Mucosa of stomach (tissue), 1 donor: ENCODE data around the gene EPS8.
"Not testable (repeated sequence)": the region's sequence is repeated elsewhere in the genome, so short reads cannot be mapped to it uniquely, and the experiment has no call there.

Experiments used
- H3K27me3 ChIP-seq: one replicate; pipeline ENCODE4 v1.7.0; 2013; ENCODE audit warnings: mild to moderate bottlenecking, low read length; ENCODE audit not compliant: control insufficient read depth, insufficient read depth
- H3K36me3 ChIP-seq: one replicate; pipeline ENCODE4 v1.7.0; 2013; ENCODE audit warnings: low read length; ENCODE audit not compliant: control insufficient read depth, insufficient read depth
- H3K4me1 ChIP-seq: one replicate; pipeline ENCODE4 v1.7.0; 2013; ENCODE audit warnings: mild to moderate bottlenecking, low read length; ENCODE audit not compliant: control insufficient read depth, insufficient read depth
- H3K4me3 ChIP-seq: one replicate; pipeline ENCODE4 v1.7.0; 2013; ENCODE audit warnings: low read length
- H3K9ac ChIP-seq: one replicate; pipeline ENCODE4 v1.7.0; 2013; ENCODE audit warnings: mild to moderate bottlenecking, low read length, moderate library complexity
- H3K9me3 ChIP-seq: one replicate; pipeline ENCODE4 v1.7.0; 2013; ENCODE audit warnings: mild to moderate bottlenecking, low read length, moderate library complexity; ENCODE audit not compliant: control insufficient read depth
- donor health status: Pancreatic carcinoma.

EPS8 gene

DNA sequence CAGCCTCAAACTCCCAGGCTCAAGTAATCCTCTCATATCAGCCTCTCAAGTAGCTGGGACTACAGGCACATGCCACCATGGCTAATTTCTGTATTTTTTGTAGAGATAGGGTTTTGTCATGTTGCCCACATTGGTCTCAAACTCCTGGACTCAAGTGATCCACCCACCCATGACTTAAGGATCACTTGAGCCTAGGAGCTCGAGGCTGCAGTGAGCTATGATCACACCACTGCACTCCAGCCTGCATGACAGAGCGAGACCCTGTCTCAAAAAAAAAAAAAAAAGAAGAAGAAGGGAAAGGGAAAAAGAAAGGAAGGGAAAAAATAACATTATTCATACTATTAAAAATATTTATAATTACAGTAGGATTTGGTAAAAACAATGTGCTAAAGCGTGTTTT lies 19.2 kb downstream of the EPS8 start:
- Histone ChIP-seq H3K36me3 (no peaks in the 10 kb centered on the region), H3K9me3 (no peaks in the 10 kb centered on the region), H3K9ac (no peak overlapping the region), H3K4me3 (no peak overlapping the region), H3K4me1 (peaks cover 29% of the 10 kb centered on the region), H3K27me3 (no peaks in the 10 kb centered on the region)

DNA sequence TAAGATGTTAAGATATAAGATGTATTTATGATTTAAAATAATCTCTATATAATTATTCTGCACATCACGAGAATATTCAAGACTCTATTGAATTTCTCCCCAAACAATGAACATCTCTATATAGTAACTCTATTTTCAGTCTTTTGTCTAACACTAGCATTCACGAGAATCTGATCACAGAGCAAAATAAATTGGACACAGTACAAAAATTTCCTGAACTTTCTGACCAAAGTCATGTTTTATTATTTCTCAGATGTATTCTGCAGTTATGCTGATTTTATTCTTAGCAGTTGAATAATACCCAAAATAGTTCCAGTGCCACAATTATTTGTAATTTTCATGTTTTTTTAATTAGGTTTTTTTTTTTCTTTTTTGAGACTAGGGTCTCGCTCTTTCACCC lies 19.6 kb downstream of the EPS8 start:
- Histone ChIP-seq H3K36me3 (no peaks in the 10 kb centered on the region), H3K9me3 (no peaks in the 10 kb centered on the region), H3K9ac (no peak overlapping the region), H3K4me1 (peaks cover 24% of the 10 kb centered on the region), H3K4me3 (no peak overlapping the region), H3K27me3 (no peaks in the 10 kb centered on the region)

DNA sequence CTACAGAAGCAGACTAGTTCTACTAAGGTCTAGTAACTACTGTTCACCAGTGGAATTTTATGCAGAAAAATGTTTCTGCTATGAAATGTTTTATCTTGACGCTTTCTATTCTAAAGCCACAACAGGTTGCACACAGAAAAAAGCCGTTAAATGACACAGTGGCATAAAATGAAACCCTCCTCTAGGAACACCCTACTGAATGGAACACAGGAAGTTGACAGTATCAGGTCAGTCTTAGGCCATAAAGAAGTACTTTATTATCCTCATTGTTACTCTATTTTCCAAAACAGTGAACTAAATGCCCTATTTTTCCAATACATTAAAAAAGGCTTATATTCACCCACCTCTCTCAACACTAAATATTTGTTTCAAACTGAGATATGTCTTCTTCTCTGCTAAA lies 21.9 kb downstream of the EPS8 start:
- H3K9me3 ChIP-seq: no peaks in the 10 kb centered on the region
- no peaks in the 10 kb centered on the region for H3K27me3 ChIP-seq
- H3K9ac ChIP-seq: no peak overlapping the region
- H3K36me3 ChIP-seq: no peaks in the 10 kb centered on the region
- H3K4me3 ChIP-seq: no peak overlapping the region
- H3K4me1 ChIP-seq: peaks cover 21% of the 10 kb centered on the region

DNA sequence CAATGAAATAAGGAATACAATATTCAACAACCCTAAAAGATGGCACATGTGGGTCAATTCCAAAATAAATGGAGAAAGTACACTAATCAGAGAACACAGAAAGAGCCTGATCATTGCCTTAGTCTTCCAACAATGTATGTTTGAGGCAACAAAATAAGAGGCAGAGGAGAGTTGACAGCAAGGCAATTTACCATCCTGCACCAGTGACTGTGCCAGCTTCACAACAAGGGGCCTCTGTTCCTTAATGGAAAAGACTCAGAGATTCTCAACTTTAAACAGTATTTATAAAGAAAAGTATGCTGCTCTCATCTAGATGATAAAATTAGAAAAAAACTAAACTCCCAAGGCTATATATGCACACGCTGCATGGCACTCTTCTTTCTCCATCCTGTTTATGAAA lies 25.9 kb downstream of the EPS8 start:
- no peak overlapping the region for H3K9ac ChIP-seq
- H3K9me3 ChIP-seq: no peaks in the 10 kb centered on the region
- peaks cover 4% of the 10 kb centered on the region for H3K4me1 ChIP-seq
- no peak overlapping the region for H3K4me3 ChIP-seq
- H3K27me3 ChIP-seq: no peaks in the 10 kb centered on the region
- no peaks in the 10 kb centered on the region for H3K36me3 ChIP-seq

DNA sequence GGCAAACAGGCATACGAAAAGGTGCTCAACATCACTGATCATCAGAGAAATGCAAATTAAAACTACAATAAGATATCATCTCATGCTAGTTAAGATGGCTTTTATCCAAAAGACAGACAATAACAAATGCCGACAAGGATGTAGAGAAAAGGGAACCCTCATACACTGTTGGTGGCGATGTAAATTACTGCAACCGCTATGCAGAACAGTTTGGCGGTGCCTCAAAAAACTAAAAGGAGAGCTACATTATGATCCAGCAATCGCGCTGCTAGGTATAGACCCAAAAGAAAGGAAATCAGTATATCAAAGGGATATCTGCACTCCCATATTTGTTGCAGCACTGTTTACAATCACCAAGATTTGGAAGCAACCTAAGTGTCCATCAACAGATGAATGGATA lies 27.0 kb downstream of the EPS8 start:
- H3K27me3 ChIP-seq, H3K9me3 ChIP-seq, H3K4me1 ChIP-seq, H3K4me3 ChIP-seq, H3K9ac ChIP-seq, H3K36me3 ChIP-seq: not testable (repeated sequence)

DNA sequence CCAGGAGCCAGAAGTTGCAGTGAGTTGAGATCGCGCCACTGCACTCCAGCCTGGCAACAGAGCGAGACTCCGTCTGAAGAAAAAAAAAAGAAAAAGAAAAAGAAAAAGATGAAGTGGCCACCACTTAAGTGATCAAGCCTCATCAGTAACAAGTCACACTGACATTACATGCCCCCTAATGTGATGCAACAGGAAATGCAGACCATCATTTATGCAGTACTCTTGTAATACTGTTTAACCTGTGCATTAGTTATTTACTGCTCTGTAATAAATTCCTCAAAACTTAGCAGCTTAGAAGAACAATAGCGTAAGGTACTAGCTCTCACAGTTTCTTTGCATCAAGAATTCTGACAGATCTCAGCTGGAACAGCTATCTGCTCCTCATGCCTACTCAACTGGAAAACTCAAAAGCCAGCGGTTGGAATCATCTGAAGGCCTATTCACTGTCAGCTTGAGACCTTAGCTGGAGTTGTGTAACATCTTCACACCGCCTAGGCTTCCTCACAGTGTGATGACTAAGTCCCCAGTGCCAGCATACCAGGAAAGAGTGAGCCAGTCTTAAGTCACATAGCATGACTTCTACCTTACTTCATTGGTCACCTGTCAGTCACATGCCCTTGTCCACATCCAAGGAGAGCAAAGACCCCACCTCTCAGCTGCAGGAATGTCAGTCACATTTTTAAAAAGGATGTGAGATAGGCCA lies 31.5 kb downstream of the EPS8 start:
- H3K27me3 ChIP-seq: no peaks in the 10 kb centered on the region
- H3K4me1 ChIP-seq: no peaks in the 10 kb centered on the region
- no peaks in the 10 kb centered on the region for H3K36me3 ChIP-seq
- no peak overlapping the region for H3K4me3 ChIP-seq
- no peaks in the 10 kb centered on the region for H3K9me3 ChIP-seq
- H3K9ac ChIP-seq: no peak overlapping the region

DNA sequence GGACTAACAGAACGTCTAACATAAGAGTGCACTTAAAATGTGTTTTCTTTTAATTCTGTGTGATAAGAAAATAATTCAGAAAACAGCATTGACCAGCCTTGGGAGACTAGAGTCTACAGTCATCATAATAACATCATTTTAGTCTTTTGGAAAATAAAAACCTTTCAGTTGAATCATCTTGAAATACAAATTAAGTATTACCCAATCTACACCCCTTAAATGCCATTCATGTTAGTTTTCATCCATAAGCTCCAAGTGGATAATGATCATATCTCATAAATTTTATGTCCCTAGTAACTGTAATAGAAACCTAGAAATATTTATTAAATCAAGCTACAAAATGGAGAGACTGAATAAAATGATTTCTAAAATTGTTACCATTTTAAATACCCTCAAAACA lies 32.4 kb downstream of the EPS8 start:
- H3K27me3 ChIP-seq: no peaks in the 10 kb centered on the region
- H3K4me3 ChIP-seq: no peak overlapping the region
- H3K4me1 ChIP-seq: no peaks in the 10 kb centered on the region
- H3K36me3 ChIP-seq: no peaks in the 10 kb centered on the region
- no peak overlapping the region for H3K9ac ChIP-seq
- H3K9me3 ChIP-seq: no peaks in the 10 kb centered on the region

DNA sequence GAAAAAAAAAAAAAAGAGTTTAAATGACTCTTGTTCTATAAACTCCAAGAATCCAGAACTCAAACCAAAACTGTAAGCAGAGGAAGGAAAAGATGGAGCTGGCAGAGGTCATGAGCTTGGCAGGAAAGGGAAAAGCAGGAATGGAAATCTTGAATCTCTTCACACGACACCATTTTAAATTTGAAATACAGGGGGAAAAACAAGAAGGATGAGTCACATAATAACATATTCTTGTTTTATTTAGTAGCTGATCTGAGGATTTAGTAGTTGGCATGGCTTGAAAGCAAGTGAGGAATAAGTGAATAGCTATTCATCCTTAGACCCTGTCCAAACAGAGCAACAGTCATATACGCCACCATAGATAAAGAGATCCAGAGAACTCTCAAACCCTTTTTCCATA lies 35.0 kb downstream of the EPS8 start:
- peaks cover 6% of the 10 kb centered on the region for H3K4me1 ChIP-seq
- H3K36me3 ChIP-seq: no peaks in the 10 kb centered on the region

DNA sequence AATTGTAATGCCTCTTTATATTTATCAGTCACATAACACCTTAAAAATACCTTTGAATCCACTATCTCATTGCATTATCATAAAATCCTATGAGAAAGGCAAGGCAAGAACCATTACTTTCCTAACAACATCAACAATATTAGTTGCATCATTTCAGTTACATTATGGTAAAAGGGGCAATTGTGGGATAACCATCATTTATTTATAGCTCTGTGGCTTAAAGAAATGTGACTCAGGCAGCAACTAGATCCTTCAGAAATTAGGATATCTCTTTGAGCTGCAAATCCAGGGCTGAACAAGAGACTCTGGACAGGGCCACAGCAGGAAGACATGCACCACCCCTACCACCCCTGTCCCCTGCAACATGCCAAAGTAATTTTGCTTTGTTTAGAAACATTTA lies 36.4 kb downstream of the EPS8 start:
- no peak overlapping the region for H3K4me3 ChIP-seq
- peaks cover 6% of the 10 kb centered on the region for H3K4me1 ChIP-seq
- no peaks in the 10 kb centered on the region for H3K9me3 ChIP-seq
- H3K9ac ChIP-seq: no peak overlapping the region
- H3K36me3 ChIP-seq: no peaks in the 10 kb centered on the region
- no peaks in the 10 kb centered on the region for H3K27me3 ChIP-seq

More for the DNA sequence above, 35.0 kb downstream of the EPS8 start:
- H3K27me3 ChIP-seq: no peaks in the 10 kb centered on the region
- no peak overlapping the region for H3K4me3 ChIP-seq
- no peak overlapping the region for H3K9ac ChIP-seq
- no peaks in the 10 kb centered on the region for H3K9me3 ChIP-seq

DNA sequence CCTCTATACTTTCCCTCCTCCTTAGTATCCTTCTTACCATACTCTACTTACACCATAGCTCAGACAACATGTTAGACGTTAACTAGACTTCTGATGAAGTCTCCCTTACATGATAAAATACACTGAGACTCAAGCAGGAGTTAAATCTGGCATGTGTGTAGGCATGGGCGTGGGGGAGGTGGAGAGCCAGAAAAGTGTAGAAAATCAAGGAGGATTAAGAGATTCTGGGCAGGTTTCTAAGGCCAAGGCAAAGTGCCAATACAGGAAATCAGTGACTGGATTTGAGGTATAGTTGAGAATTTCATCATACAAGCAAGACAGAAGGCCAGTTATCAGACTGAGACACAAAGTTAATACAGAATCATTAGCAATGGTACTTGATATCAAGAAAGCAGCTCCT lies 37.4 kb downstream of the EPS8 start:
- no peaks in the 10 kb centered on the region for H3K27me3 ChIP-seq
- no peak overlapping the region for H3K4me3 ChIP-seq
- H3K9me3 ChIP-seq: no peaks in the 10 kb centered on the region
- peaks cover 6% of the 10 kb centered on the region for H3K4me1 ChIP-seq
- H3K36me3 ChIP-seq: no peaks in the 10 kb centered on the region
- H3K9ac ChIP-seq: no peak overlapping the region

DNA sequence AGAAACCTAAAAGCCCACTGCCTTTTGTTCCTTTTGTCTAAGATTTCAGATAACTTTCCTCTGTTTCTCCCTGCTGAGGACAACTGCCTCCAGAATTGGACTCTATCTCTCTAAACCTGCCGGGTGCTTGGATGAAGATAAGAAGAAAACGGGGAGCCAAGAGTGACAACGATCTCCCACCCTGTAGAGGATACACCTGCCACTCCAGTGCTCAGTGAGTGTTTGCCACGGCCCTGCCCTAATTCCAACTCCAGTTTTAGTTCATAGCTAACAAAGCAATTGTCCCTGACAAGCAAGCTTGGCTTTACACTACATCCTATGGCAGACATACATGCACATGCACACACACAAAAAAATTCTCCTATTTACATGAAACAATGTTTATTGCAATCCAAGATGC lies 39.3 kb downstream of the EPS8 start:
- no peaks in the 10 kb centered on the region for H3K36me3 ChIP-seq
- H3K4me3 ChIP-seq: no peak overlapping the region
- no peaks in the 10 kb centered on the region for H3K9me3 ChIP-seq
- H3K27me3 ChIP-seq: no peaks in the 10 kb centered on the region
- H3K9ac ChIP-seq: no peak overlapping the region
- H3K4me1 ChIP-seq: peaks cover 6% of the 10 kb centered on the region

DNA sequence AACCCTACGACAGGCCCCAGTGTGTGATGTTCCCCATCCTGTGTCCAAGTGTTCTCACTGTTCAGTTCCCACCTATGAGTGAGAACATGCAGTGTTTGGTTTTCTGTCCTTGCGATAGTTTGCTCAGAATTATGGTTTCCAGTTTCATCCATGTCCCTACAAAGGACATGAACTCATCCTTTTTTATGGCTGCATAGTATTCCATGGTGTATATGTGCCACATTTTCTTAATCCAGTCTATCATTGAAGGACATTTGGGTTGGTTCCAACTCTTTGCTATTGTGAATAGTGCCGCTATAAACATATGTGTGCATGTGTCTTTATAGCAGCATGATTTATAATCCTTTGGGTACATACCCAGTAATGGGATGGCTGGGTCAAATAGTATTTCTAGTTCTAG lies 47.3 kb downstream of the EPS8 start:
- H3K9ac ChIP-seq, H3K9me3 ChIP-seq, H3K4me3 ChIP-seq, H3K36me3 ChIP-seq, H3K4me1 ChIP-seq, H3K27me3 ChIP-seq: not testable (repeated sequence)

DNA sequence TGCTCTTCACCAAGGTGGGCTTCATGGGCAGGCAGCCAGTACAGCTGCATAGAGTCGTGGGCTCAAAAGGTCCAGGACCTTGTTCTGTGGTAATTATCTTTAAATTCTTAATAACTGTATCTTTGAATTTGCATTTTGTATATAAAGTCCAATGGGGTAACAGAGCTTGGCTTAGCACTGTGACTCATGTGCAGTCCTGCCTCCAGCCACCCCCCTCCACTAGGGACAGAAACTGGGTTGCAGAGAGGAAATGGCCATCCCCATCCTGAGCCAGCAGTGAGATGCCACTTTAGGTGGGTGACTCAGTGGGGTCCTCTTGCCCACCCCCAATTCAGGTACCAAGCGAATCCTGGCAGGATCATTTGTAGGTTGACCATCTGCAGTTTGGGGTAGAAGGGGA lies 48.1 kb downstream of the EPS8 start:
- H3K4me1 ChIP-seq: no peaks in the 10 kb centered on the region
- no peaks in the 10 kb centered on the region for H3K27me3 ChIP-seq
- no peak overlapping the region for H3K9ac ChIP-seq
- no peaks in the 10 kb centered on the region for H3K36me3 ChIP-seq
- no peak overlapping the region for H3K4me3 ChIP-seq
- no peaks in the 10 kb centered on the region for H3K9me3 ChIP-seq
